ENCODE measurements around the gene MMS22L. TPM values are rescaled to one million over a fixed set of nuclear protein-coding genes. Genes with fewer than 3 reads are reported as not detected.
"Not testable (repeated sequence)": the region's sequence is repeated elsewhere in the genome, so short reads cannot be mapped to it uniquely, and the experiment has no call there.

MMS22L gene
- total RNA-seq, 1 experiment from 2014 or later = 32.4 TPM

GRCh38 chr6:97246842-97247241, 36.2 kb downstream of the MMS22L start:
- DNase-seq (ENCODE audit: low read depth) = no peak

GRCh38 chr6:97240222-97240621, 42.8 kb downstream of the MMS22L start:
- DNase-seq (ENCODE audit: low read depth) = peak; percentile 37

- DNase-seq (ENCODE audit: low read depth) = no peak
Observed at GRCh38 chr6:97231911-97232310, 51.1 kb downstream of the MMS22L start.

GRCh38 chr6:97222903-97223302, 60.1 kb downstream of the MMS22L start:
- no peak for DNase-seq (ENCODE audit: low read depth)

GRCh38 chr6:97218912-97219311, 64.1 kb downstream of the MMS22L start:
- DNase-seq (ENCODE audit: low read depth) = no peak

- peak; percentile 43 for DNase-seq (ENCODE audit: low read depth)
Observed at GRCh38 chr6:97215157-97215769, 67.8 kb downstream of the MMS22L start.

- no peak for DNase-seq (ENCODE audit: low read depth)
Observed at GRCh38 chr6:97214671-97215070, 68.3 kb downstream of the MMS22L start.

- no peak for DNase-seq (ENCODE audit: low read depth)
Observed at GRCh38 chr6:97207383-97207782, 75.6 kb downstream of the MMS22L start.

GRCh38 chr6:97205966-97206365, 77.0 kb downstream of the MMS22L start:
- DNase-seq (ENCODE audit: low read depth) = no peak

GRCh38 chr6:97203343-97203742, 79.7 kb downstream of the MMS22L start:
- peak; percentile 54 for DNase-seq (ENCODE audit: low read depth)

- DNase-seq (ENCODE audit: low read depth) = no peak
Observed at GRCh38 chr6:97198046-97198565, 84.9 kb downstream of the MMS22L start.

- DNase-seq (ENCODE audit: low read depth) = peak; percentile 29
Observed at GRCh38 chr6:97195117-97195516, 87.9 kb downstream of the MMS22L start.

GRCh38 chr6:97189767-97190166, 93.2 kb downstream of the MMS22L start:
- no peak for DNase-seq (ENCODE audit: low read depth)

- DNase-seq (ENCODE audit: low read depth) = no peak
Observed at GRCh38 chr6:97187951-97188350, 95.1 kb downstream of the MMS22L start.

- peak; percentile 58 for DNase-seq (ENCODE audit: low read depth)
Observed at GRCh38 chr6:97186416-97186999, 96.5 kb downstream of the MMS22L start.

GRCh38 chr6:97177905-97178304, 105.1 kb downstream of the MMS22L start:
- no peak for DNase-seq (ENCODE audit: low read depth)

- DNase-seq (ENCODE audit: low read depth) = no peak
Observed at GRCh38 chr6:97176468-97176867, 106.5 kb downstream of the MMS22L start.

GRCh38 chr6:97175806-97176205, 107.2 kb downstream of the MMS22L start:
- no peak for DNase-seq (ENCODE audit: low read depth)

- DNase-seq (ENCODE audit: low read depth) = peak; percentile 33
Observed at GRCh38 chr6:97174471-97174870, 108.5 kb downstream of the MMS22L start.

GRCh38 chr6:97160280-97160679, 122.7 kb downstream of the MMS22L start:
- DNase-seq (ENCODE audit: low read depth) = peak; percentile 4

- DNase-seq (ENCODE audit: low read depth) = not testable (repeated sequence)
Observed at GRCh38 chr6:97155447-97155846, 127.6 kb downstream of the MMS22L start.

- DNase-seq (ENCODE audit: low read depth) = no peak
Observed at GRCh38 chr6:97154015-97154414, 129.0 kb downstream of the MMS22L start.

- DNase-seq (ENCODE audit: low read depth) = no peak
Observed at GRCh38 chr6:97151601-97152000, 131.4 kb downstream of the MMS22L start.

GRCh38 chr6:97150932-97151331, 132.1 kb downstream of the MMS22L start:
- DNase-seq (ENCODE audit: low read depth) = no peak

All from RPMI7951 (cell line).